ENCODE results near the gene DNAAF5.
"Not testable (repeated sequence)": the region's sequence is repeated elsewhere in the genome, so short reads cannot be mapped to it uniquely, and the experiment has no call there.

Gene DNAAF5

DNA sequence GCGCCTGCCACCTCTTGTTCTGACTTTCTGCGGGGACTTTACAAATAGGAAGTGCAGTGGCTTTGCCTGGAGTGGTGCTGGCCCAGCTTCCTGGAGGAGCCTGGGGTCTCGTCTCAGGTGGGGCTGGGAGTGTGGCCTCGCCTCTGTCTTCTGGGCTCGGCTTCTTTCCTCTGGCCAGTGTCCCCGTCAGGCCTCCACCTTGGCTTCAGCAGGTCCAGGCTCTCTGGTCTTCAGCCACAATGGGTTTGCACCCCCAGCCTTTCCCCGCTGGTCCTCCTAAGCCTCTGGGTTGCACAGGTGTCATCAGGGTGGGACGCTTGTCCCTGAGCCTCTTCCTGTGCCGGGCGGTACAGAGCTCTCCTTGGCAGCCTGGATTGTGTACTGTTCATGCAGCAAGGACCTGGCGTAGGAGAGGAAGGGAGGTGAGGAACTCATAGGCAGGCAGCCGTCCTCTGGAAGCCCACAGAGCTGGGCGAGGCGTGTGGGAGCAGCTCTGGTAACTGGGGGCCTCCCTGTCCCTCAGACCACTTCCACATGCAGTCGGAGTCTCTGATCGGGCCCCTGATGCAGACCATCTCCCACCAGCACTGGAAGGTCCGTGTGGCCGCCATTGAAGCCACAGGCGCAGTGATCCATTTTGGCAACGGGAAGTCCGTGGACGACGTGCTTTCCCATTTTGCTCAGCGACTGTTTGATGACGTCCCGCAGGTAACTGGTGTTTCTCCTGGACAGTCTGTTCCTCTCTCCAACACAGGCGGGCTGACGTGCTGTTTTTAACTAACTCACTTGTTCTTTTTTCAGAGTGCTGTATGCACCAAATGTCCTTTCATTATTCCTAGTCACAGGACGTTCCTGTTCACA lies 2.9 kb downstream of the DNAAF5 start:
- in situ Hi-C loops (cut with MboI; ENCODE audit: low sequenced_read_pairs), result no loop called here

DNA sequence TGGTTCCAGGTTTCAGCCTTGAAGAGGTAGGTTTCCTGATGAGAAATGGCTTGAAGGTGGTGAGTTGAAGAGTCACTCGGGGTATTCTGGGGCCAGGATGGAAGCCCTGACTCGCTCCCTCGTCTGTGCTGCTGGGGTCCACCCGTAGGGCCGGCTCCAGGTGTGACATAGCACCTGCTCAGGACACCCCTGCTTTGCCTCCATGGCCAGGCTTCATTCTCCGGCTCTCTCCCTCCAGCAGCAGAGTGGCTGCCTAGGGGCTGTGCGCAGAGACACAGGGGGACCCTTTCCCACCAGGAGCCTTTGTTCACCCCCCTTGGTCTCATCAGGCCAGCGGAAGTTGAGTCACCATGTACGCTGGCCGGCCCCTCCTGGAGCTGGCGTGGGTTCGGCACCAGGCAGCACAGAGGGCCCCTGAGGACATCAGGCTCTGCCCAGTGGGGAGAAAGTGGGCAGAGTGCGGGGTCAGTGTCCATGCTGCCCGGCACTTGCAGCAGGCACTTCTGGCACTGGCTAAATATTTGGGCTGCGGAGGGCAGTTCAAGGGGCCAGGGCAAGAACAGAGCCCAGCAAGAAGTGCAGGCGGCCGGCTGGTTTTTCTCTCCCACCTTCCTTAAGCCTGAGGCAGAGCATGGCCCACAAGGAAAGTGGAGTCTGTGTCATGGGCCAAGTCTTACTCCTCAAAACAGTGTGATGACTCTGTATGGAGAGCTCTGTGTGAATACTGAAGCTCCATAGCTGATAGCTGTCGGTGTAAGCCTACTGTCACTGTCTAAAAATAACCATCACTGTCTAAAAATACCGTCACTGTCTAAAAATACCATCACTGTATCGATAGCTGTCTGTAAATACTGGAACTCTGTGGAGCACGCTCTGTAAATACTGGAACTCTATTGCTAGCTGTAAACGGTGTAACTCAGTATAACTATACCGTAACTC lies 4.3 kb downstream of the DNAAF5 start:
- in situ Hi-C loops (cut with MboI; ENCODE audit: low sequenced_read_pairs), result no loop called here

DNA sequence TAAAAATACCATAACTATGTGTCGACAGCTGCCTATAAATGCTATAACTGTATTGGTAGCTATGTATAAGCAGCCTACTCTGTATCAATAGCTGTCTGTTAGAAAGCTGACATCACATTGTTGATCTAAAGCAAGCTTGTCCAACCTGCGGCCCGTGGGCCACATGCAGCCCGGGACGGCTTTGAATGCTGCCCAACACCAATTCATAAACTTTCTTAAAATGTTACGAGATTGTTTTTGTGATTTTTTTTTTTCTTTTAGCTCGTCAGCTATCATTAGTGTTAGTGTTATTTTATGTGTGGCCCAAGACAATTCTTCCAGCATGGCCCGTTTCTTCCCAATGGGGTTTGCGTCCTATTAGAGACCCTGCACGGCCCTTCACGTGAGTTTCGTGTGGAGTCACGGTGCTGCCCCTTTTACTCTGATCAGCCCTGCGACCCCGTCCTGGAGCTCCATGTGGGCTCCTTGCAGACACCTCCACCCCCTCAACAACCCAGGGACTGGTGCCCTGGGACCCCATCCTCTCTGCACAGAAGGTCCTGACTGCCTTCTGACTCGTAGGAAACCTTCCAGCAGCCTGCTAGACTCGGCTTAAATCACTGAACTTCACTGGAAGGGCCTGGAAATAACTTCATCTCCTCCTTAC lies 5.1 kb downstream of the DNAAF5 start:
- in situ Hi-C loops (cut with MboI; ENCODE audit: low sequenced_read_pairs), result no loop called here

DNA sequence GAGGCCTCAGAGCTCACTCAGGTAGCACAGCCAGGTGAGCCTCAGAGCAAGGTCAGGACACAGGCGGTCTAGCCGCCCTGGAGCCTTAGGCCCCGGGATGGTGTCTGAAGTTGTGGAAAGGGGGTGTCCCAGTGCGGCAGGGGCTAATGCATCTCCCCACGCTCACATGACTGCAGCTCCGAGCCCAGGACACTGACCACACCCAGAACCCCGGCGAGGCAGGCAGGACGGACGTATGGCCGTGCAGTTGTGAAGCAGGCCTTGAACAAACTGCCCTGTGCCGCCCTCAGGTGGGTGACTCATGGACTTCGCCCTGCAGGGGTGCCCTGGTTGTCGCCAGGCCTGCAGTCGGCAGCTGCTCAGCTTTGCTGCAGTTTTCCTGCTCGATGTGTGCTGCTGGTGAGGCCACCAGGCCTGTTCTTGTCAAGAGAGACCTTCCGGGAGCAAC lies 5.6 kb downstream of the DNAAF5 start:
- in situ Hi-C loops (cut with MboI; ENCODE audit: low sequenced_read_pairs), result no loop called here

DNA sequence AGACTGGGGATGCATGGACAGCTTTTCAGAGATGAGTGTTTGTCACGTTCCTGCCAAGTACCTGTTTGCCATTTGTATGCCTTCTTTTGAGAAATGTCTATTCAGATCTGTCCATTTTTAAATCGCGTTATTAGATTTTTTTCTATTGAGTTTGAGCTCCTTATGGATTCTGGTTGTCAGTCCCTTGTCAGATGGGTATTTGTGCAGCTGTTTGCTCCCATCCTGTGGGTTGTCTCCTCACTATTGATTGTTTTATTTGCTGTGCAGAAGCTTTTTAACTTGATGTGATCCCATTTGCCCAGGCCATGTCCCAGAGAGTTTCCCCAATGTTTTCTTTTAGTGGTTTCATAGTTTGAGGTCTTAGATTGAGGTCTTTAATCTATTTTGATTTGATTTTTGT lies 6.1 kb downstream of the DNAAF5 start:
- in situ Hi-C loops (cut with MboI; ENCODE audit: low sequenced_read_pairs), result no loop called here

DNA sequence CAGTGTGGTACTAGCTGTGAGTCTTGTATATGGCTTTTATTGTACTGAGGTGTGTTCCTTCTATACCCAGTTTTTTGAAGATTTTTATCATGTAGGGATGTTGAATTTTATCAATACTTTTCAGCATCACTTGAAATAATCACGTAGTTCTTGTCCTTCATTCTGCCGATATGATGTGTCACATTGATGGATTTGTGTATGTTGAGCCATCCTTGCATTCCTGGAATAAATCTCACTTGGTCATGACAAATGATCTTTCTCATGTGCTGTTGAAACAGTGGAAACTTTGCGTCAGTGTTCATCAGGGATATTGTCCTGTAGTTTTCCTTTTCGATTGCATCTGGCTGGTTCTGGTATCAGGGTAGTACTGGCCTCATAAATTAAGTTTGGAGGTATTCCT lies 7.7 kb downstream of the DNAAF5 start:
- in situ Hi-C loops (cut with MboI; ENCODE audit: low sequenced_read_pairs), result no loop called here

DNA sequence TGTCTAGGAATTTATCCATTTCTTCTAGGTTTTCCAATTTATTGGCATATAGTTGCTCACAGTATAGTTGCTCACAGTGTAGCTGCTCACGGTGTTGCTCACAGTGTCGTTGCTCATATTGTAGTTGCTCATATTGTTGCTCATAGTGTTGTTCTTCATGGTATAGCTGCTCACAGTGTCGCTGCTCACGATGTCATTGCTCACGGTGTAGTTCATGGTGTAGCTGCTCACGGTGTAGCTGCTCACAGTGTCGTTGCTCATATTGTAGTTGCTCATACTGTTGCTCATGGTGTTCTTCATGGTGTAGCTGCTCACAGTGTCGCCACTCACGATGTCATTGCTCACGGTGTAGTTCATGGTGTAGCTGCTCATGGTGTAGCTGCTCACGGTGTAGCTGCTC lies 8.3 kb downstream of the DNAAF5 start:
- in situ Hi-C loops (cut with MboI; ENCODE audit: low sequenced_read_pairs), result no loop called here

DNA sequence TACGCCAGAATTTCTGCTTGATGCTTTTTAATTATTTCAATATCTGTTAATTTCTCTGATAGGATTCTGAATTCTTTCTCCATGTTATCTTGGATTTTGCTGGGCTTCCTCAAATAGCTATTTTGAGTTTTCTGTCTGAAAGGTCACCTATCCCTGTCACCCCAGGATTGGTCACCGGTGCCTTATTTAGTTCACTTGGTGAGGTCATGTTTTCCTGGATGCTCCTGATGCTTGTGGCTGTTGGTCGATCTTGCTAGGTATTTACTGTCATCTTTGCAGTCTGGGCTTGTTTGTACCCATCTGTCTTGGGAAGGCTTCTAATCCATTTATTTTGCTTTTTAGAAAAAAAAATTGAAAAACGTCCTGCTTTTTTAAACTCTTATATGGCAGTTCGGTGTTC lies 11.7 kb downstream of the DNAAF5 start:
- in situ Hi-C loops (cut with MboI; ENCODE audit: low sequenced_read_pairs), result no loop called here

DNA sequence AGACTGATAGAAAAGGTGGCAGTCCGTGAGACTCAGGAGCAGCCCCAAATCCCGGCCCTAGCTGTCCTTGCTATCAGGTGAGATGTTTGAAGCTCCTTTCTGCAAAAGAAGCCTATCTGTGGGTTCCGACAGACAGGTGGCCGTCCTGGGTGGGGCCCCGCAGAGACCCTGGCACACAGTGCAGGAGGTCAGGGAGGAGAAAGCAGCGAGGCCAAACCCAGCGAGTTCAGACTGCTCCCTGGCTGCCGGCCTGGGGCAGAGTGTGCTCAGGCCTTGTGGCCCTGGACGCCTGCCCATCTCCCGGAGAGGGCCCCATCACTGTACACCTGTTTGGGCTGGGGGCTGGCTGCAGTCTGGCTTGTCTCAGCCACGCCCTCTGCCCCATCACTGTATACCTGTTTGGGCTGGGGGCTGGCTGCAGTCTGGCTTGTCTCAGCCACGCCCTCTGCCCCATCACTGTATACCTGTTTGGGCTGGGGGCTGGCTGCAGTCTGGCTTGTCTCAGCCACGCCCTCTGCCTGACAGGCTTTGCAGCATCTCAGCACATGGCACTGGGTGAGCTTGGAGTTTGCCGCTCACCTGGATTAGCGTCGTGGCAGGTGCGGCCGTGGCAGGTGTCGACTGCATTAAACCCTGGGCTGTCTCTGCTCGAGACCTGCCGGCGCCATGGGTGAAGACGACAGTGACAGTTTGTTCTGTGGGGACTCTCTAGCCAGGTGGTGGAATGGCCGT lies 12.4 kb downstream of the DNAAF5 start:
- in situ Hi-C loops (cut with MboI; ENCODE audit: low sequenced_read_pairs), result no loop called here

DNA sequence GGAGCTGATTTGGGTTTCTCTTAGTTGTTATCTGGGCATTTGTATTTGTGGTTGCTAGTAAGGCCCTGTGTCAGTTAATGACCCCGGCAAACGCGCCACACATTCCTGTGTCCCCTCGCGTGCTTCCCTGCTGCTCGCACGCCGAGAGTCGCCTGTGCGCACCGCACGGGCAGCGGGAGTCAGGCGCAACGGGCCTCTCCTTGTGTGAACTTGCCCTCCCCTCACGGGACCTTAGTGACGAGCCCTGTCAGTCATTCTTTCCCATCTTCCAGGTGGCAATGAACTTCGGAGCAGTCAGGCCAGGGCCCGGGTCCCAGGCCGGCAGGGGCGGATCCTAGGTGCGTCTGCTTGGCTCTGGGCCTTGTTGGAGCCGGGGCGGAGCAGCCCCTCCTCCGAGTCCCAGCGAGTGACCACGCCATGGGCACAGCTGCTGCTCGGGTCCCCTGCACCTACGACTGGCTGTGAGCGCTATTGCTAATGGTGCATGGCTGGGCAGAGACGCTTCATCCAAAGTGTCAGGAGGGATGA lies 13.0 kb downstream of the DNAAF5 start:
- in situ Hi-C loops (cut with MboI; ENCODE audit: low sequenced_read_pairs), result no loop called here

DNA sequence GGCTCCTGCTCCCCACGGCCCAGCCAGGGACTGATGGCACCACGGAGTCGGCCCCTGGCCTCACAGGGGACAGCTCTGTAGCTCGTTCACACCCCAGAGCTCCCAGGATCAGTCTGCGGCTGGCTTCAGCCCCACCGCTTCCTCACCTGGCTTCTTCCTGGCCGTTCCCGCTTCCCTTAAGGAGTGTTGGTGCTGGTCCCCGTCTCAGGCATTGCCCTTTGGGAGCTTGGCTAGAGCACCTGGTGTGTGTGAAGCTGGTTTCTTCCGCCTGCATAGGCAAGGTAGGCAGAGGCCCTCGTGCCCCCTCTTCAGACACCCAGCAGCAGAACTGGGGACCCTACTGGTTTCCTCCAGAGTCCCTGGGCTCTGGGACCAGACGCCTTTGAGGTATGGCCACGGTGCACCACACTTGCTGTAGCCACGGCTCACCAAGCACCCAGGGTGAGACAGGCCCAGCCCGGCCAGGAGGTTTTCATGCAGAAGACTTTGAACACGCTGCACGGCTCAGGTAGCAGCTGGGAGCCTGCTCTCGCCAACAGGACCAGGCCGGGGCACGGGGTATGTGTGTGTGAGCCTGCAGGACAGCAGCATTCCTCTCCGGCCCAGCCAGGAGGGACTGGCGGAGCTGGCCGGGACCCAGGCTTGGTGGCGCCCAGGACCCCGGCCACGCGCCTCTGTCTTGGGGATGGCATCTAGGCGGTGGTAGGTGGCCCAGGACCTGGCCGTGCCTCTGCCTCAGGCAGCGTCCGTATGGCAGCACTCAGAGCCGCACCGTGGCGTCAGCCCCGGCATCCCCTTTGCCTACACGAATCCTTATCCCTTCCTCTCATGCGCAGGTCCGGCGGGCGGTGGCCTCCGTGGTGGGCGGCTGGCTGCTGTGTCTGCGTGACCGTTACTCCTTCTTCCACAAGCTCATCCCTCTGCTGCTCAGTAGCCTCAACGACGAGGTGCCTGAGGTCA lies 13.8 kb downstream of the DNAAF5 start:
- in situ Hi-C loops (cut with MboI; ENCODE audit: low sequenced_read_pairs), result no loop called here

DNA sequence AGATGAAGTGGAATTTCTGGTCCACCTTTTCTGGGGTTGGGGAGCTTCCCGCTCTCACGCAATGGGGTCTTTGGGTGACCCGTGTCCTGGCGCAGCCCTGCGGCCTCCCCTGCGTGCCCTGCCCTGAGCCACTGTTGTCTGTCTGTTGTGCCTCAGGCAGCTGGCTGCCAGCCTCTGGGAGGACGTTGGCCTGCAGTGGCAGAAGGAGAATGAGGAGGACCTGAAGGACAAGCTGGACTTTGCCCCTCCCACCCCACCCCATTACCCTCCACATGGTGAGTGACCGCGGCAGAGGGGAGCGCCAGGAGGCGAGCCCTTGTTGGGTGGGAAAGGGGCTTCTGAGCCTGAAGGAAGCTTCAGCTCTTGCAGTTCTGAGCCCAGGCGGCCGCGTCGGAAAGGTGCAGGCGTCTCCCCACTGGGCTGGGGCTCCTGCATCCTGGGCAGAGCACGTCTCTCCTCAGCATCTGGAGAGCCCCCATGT lies 14.7 kb downstream of the DNAAF5 start:
- in situ Hi-C loops (cut with MboI; ENCODE audit: low sequenced_read_pairs), result no loop called here

DNA sequence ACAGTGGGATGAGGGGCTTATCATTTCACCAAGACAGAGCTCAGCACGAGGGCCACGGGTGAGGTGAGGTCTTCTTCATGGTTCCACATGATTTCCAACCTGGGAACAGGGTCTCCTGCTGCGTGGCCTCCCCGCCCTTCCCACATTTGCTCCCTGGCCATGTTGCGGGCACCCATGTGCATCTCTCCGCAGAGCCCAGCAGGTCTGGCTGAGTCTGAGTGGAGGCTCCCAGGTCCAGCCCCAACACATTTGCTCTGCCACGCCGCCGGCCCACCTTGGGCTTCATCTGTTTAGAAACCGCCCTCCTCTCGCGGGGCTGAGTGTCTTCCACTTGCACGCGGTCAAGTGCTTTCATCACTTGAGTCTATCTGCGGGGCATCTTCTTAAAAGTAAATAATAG lies 15.4 kb downstream of the DNAAF5 start:
- in situ Hi-C loops (cut with MboI; ENCODE audit: low sequenced_read_pairs), result no loop called here

DNA sequence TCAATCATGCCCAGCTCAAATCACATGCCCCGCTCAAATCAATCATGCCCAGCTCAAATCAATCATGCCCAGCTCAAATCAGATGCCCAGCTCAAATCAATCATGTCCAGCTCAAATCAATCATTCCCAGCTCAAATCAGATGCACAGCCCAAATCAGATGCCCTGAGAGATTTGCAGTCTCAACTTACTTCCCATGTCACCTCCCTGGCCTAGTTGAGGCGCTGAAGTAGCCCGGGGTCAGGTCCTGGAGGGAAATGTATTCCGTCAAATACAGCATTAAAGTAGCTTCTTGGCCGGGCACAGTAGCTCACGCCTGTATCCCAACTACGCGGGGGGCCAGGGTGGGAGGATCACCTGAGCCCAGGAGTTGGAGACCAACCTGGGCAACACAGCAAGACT lies 16.3 kb downstream of the DNAAF5 start:
- in situ Hi-C loops (cut with MboI; ENCODE audit: low sequenced_read_pairs), result no loop called here

DNA sequence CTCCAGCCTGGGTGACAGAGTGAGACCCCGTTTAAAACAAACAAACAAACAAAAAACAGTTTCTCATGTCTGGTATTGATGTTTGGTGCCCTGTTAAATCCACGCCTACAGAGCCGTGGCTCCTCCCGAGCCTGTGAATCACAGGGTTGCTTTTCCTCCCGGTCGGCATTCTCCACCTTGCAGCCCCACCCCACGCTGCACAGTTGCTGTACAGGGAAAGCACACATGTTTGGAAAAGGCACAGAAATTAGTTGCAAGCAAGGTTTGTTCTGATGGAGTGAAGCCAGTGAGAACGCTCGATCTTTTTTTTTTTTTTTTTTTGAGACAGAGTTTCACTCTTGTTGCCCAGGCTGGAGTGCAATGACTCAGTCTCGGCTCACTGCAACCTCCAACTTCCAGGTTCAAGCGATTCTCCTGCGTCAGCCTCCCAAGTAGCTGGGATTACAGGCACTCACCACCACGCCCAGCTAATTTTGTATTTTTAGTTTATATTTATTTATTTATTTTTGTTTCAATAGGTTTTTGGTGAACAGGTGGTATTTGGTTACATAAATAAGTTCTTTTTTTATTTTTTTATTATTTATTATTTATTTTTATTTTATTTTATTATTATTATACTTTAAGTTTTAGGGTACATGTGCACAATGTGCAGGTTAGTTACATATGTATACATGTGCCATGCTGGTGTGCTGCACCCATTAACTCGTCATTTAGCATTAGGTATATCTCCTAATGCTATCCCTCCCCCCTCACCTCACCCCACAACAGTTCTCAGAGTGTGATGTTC lies 17.0 kb downstream of the DNAAF5 start:
- in situ Hi-C loops (cut with MboI; ENCODE audit: low sequenced_read_pairs), result not testable (repeated sequence)

DNA sequence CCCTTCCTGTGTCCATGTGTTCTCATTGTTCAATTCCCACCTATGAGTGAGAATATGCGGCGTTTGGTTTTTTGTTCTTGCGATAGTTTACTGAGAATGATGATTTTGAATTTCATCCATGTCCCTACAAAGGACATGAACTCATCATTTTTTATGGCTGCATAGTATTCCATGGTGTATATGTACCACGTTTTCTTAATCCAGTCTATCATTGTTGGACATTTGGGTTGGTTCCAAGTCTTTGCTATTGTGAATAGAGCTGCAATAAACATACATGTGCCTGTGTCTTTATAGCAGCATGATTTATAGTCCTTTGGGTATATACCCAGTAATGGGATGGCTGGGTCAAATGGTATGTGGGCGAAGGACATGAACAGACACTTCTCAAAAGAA lies 17.6 kb downstream of the DNAAF5 start:
- in situ Hi-C loops (cut with MboI; ENCODE audit: low sequenced_read_pairs), result not testable (repeated sequence)

DNA sequence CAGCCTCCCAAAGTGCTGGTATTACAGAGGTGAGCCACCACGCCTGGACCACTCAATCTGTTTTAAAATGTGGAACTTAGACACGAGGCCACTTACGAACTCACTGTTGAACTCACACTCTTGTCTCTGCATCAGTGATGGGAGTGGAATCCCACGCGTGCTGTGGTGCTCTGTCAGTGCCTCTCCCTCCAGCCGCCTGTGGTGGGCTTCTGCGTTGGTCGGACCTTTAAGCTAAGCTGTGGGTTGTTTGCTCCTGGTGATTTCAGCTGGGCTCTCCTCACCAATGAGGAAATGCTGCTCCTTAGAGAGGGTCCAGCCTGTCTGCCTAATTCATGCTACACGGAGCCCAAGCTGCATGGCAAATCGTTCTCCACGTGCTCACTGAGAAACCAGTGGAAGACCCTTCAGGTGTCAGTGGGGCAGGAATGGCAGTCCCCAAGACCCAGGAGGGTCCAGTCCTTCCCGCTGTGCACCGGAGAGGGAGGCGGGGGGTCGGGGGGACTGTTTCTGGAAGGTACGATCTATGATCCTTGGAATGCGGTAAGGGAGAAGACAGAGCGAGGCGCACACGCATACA lies 18.4 kb downstream of the DNAAF5 start:
- in situ Hi-C loops (cut with MboI; ENCODE audit: low sequenced_read_pairs), result no loop called here
